Measurements from ENCODE around the gene OR51L1.
"Not testable (repeated sequence)": the region's sequence is repeated elsewhere in the genome, so short reads cannot be mapped to it uniquely, and the experiment has no call there.

Gene OR51L1, protein sequence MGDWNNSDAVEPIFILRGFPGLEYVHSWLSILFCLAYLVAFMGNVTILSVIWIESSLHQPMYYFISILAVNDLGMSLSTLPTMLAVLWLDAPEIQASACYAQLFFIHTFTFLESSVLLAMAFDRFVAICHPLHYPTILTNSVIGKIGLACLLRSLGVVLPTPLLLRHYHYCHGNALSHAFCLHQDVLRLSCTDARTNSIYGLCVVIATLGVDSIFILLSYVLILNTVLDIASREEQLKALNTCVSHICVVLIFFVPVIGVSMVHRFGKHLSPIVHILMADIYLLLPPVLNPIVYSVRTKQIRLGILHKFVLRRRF

DNA sequence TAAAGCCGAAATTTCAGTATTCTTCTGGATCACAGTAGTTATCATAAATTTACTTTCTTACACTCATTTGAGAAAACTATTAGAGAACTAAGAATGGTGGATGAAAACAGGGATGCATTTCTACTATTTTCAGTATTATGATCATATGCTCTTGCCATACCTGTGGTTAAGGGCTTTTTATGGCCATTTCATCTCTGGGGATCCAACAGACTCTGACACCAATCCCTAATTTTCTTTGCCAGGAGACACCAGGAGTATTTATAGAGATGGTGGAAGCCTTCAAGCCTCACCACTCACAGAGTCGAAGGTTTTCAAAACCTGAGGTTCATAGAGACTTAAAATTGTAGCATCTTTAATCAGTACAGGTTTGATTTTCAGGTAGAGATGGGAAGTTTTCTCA is at the start of gene OR51L1:
TSS of gene OR51L1 (plus strand) at position 301 of the 400 bp plus-strand sequence. CDS start 4,132 bp downstream, outside the sequence.
- DNase-seq (no peak), ATAC-seq (no peak)
- Mint-ChIP-seq H3K27ac (no peak within 1 kb of the TSS), H3K9me3 (no peaks in the 10 kb centered on the region), H3K27me3 (peaks cover 7% of the 10 kb centered on the region), H3K4me1 (no peaks in the 10 kb centered on the region), H3K4me3 (no peak within 1 kb of the TSS)

DNA sequence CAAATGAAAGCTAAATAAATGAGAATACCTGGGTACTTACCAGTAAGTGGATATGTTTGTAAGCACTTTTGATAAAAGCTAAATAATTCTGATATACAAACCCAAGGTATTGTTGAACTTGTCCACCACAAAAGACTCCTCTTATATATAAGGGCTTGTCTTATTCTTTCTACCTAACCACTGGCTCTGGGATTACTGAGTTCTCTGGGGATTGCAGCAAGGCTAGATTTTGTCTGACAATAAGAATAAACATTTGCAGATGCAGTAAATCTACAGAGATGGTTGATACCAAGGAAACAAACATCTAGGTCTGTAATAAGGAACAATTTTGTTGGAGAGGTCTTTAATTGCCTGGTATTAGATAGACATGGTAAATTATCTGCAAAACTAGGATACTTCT is 47.1 kb upstream of the OR51L1 start, which contains the start of gene OR51A4:
TSS of gene OR51A4 (minus strand) at position 101 of the 400 bp plus-strand sequence. CDS start 505 bp downstream, outside the sequence.
- ATAC-seq = no peak
- Mint-ChIP-seq H3K9me3 (no peaks in the 10 kb centered on the region), H3K4me1 (no peaks in the 10 kb centered on the region), H3K4me3 (no peak within 1 kb of the TSS), H3K27ac (no peak within 1 kb of the TSS), H3K27me3 (no peaks in the 10 kb centered on the region)
- no peak for DNase-seq

DNA sequence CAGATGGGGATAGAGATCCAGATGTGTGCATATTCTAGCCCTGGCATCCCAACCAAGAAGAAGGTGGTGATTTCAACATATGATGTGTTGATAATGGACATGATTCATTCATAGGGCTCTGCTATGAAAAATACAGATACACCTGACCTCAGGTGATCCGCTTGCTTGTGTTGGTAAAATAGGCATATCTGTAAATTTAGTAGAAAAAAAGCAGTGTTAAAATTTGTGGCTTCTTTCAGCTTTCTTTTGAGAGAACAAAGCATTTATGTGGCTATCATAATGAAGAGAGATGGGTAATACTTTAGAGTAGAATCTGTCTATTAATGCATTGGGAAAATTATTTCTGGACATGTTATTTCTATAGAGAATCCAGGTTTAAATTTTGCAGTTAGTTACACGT is 39.0 kb upstream of the OR51L1 start, which contains the start of gene OR51A2:
TSS of gene OR51A2 (minus strand) at position 101 of the 400 bp plus-strand sequence. CDS start at position 101, 0 bp downstream.
- H3K4me1 Mint-ChIP-seq, ATAC-seq, DNase-seq, H3K27ac Mint-ChIP-seq, H3K27me3 Mint-ChIP-seq, H3K4me3 Mint-ChIP-seq, H3K9me3 Mint-ChIP-seq: not testable (repeated sequence)

DNA sequence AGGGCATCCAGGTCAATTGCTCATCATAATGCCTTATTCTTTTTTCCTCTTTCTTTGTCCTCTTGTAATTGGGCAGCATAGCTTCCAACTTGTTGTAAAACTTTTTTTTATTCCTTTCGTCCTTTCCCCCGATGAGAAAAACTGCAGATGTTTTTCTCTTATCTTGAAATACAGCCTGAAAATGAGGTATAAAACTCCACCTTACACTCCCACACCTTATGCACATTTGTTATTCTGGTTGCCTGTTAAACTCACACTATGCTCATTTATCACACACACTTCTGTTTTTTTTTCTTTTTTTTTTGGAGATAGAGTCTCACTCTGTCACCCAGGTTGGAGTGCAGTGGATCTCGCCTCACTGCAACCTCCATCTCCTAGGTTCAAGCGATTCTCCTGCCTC is 37.3 kb upstream of the OR51L1 start:
- ATAC-seq = no peak
- DNase-seq = no peak
- Mint-ChIP-seq H3K9me3 (peaks cover 0 to 5% of the 10 kb centered on the region in 2 donors), H3K27ac (no peak overlapping the region), H3K27me3 (no peaks in the 10 kb centered on the region), H3K4me1 (no peaks in the 10 kb centered on the region), H3K4me3 (no peak overlapping the region)

DNA sequence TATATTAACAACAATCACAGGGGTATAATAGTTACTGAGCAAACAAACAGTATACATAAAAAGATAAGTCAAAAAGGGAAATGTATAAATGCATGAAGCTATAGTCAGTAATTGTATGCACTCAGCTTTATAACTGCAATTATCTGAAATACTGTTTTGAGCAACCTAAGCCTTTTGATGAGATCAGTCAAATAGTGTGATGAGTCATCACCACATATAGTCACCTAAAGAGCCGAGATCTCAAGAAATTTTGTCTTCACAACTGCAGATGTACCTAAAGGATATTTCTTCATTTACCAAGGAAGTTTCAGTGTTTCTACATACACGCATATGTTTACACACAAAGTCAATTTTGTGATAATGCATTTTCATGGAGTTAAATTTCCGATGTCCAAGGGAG is 33.8 kb upstream of the OR51L1 start:
- peaks cover 2 to 18% of the 10 kb centered on the region in 2 donors for H3K9me3 Mint-ChIP-seq
- DNase-seq = no peak
- no peak overlapping the region for H3K27ac Mint-ChIP-seq
- no peaks in the 10 kb centered on the region for H3K4me1 Mint-ChIP-seq
- no peak for ATAC-seq
- H3K27me3 Mint-ChIP-seq = peaks cover 2% of the 10 kb centered on the region
- H3K4me3 Mint-ChIP-seq = no peak overlapping the region

DNA sequence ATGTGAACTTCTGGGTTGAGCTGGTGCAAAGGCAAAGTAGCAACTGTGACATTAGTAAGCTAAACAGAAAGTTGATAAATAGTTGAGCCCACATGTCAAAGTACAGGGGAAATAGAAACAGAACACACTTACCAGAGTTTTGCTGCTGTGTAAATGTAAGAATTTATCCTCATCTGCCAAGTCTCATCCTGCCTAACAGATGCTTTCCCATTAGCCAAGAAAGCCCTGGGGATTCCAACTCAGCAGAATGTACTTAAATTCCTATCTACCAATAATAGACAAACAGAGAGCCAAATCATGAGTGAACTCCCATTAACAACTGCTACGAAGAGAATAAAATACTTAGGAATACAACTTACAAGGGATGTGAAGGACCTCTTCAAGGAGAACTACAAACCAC is 31.8 kb upstream of the OR51L1 start:
- Mint-ChIP-seq H3K9me3 (peaks cover 7 to 18% of the 10 kb centered on the region in 2 donors), H3K4me3 (no peak overlapping the region), H3K27me3 (peaks cover 11% of the 10 kb centered on the region), H3K4me1 (no peaks in the 10 kb centered on the region), H3K27ac (peak overlapping the region in 1 of 2 donors; percentile 50)
- no peak for ATAC-seq
- no peak for DNase-seq

DNA sequence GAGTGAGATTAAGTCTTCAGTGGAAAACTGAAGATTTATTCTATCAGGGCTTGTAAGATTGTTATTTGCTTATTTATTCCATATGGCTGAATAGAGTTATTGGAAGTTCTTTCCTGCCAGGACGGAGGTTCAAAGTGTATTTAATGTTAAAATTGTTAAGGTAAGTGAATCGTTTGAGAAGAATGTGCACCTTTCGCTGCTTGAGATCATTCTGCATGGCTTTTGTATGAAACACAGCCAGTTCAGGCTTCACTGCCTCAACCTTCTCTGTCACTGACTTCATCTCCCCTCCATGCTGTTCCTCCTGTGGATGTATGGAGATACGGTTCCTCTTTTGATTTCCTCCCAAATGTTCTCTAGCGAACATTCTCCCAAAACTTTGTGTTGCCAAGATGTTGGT is 19.2 kb upstream of the OR51L1 start:
- H3K27ac Mint-ChIP-seq = no peak overlapping the region
- peaks cover 6 to 7% of the 10 kb centered on the region in 2 donors for H3K9me3 Mint-ChIP-seq
- H3K4me1 Mint-ChIP-seq = no peaks in the 10 kb centered on the region
- DNase-seq (no peak), ATAC-seq (no peak)
- no peak overlapping the region for H3K4me3 Mint-ChIP-seq
- H3K27me3 Mint-ChIP-seq = peaks cover 5% of the 10 kb centered on the region

DNA sequence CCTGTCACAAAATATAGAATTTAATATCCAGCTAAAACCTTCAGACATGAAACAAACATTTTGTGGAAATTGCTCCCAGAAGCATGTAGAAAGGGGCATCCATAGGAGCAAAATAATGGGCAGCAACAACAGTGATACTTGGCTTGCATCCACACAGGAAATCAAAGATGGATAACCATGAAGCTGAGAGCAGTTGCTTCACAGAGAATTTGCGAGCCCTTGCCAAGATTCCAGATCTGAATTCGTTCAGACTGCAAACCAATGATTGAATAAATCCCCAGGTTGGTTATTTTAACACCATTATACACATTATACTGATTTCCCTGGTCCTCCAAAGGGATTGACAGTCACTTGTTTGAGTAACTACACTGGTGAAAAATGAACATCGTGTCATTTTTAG is 15.6 kb upstream of the OR51L1 start:
- no peaks in the 10 kb centered on the region for H3K27me3 Mint-ChIP-seq
- ATAC-seq (no peak), DNase-seq (no peak)
- H3K4me1 Mint-ChIP-seq = no peaks in the 10 kb centered on the region
- no peak overlapping the region for H3K4me3 Mint-ChIP-seq
- peaks cover 6 to 7% of the 10 kb centered on the region in 2 donors for H3K9me3 Mint-ChIP-seq
- H3K27ac Mint-ChIP-seq = no peak overlapping the region

DNA sequence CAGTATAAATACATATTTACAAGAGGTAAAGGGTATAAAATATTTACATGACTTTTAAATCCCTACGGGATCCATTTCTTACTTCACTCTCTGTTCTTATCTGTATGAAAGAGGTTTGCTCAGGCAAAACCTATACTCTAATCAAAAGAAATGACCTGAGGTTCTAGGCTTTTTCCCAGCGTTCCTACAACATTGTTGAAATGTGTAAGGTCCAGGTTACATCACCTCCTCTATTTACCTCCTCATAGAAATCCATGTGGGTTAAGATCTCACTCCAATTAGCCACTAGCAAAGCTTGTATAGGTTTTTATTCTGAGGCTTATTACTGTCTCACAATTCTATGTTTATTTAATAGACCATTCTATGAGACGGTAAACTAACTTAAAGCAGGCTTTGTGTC is 12.0 kb upstream of the OR51L1 start:
- H3K9me3 Mint-ChIP-seq = peaks cover 6% of the 10 kb centered on the region in 2 donors

DNA sequence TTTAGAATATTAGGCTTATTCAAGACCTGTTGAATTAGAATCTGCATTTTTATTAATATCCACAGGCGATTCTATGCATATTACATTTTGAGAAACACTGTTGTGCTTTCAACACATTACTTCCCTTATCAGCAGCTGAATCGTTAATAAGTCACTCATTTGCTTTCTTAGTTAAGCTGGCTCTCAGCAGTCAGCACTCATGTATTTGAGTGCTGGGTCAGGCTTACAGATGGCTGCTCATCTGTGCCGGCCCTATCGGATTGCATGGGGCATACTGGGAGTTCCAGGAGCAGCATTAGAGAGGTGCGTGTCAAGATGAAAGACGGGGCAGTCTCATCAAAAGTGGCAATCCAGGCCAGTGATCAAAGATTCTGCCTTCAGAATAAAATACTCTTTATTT is 10.8 kb upstream of the OR51L1 start:
- ATAC-seq = no peak
- Mint-ChIP-seq H3K9me3 (no peaks in the 10 kb centered on the region), H3K4me3 (no peak overlapping the region), H3K27ac (no peak overlapping the region), H3K4me1 (no peaks in the 10 kb centered on the region), H3K27me3 (no peaks in the 10 kb centered on the region)
- no peak for DNase-seq

More for the DNA sequence above, 12.0 kb upstream of the OR51L1 start:
- ATAC-seq = no peak
- Mint-ChIP-seq H3K27ac (no peak overlapping the region), H3K4me3 (no peak overlapping the region), H3K27me3 (no peaks in the 10 kb centered on the region), H3K4me1 (no peaks in the 10 kb centered on the region)
- no peak for DNase-seq

DNA sequence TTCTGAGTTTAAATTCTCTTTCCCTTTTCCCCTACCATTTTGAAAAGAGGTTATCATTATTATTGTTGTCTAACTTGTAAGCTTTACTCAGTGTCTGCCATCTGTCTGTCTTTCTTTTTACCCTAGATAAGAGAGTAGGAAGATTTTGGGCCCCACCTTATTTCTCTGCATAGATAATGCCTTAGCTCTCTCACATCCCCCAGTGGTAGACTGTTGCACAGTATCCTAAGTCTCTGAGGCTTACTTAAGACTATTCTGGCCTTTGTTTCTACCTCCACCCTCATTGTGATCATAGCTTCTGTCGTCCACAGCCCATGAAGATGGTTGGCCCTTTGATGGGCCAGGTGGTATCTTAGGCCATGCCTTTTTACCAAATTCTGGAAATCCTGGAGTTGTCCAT is 3.6 kb upstream of the OR51L1 start:
- no peaks in the 10 kb centered on the region for H3K4me1 Mint-ChIP-seq
- H3K9me3 Mint-ChIP-seq = no peaks in the 10 kb centered on the region
- no peak overlapping the region for H3K27ac Mint-ChIP-seq
- ATAC-seq (no peak), DNase-seq (no peak)
- no peaks in the 10 kb centered on the region for H3K27me3 Mint-ChIP-seq
- H3K4me3 Mint-ChIP-seq = no peak overlapping the region

DNA sequence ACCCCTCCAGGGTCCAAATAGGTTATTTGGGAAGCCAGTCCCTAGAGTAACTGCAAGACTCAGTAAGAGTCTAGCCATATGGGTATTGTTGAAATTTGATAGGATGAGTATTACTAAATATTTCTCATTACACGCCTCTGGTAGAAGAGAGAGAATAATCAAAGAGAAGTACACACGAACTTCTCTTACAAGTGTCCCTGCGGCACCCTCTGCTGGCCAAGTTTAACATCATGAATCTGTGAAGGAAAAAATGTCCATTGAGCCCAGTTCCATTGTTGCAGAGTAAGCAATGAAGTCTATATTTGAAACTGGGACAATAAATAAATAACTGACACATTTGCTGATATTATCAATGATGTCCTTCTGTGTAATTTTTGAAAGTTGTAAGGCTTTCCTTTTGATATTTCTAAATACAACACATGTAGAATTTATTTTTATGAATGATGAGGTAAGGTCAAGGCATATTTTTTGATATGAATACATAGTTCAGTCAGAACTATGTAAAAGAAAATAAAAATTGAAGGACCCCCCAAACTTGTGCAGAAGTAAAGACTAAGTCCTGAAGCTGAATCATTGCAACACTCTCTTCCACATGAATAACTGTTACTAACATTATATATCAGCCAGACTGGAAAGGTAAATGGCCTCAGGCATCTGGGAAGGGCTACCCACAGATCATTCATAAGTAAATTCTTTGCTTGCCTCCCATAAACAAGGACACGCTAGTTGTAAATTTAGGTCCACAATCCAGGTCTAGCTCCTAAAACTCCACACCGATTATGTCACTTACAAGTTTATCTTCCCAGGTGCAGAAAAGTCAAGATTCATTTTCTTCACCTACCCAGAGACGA is 10.0 kb downstream of the OR51L1 start:
- H3K4me1 Mint-ChIP-seq = no peaks in the 10 kb centered on the region
- H3K27me3 Mint-ChIP-seq = peaks cover 22% of the 10 kb centered on the region
- H3K27ac Mint-ChIP-seq = no peak overlapping the region
- H3K9me3 Mint-ChIP-seq = no peaks in the 10 kb centered on the region
- no peak for DNase-seq
- no peak overlapping the region for H3K4me3 Mint-ChIP-seq
- ATAC-seq = no peak

DNA sequence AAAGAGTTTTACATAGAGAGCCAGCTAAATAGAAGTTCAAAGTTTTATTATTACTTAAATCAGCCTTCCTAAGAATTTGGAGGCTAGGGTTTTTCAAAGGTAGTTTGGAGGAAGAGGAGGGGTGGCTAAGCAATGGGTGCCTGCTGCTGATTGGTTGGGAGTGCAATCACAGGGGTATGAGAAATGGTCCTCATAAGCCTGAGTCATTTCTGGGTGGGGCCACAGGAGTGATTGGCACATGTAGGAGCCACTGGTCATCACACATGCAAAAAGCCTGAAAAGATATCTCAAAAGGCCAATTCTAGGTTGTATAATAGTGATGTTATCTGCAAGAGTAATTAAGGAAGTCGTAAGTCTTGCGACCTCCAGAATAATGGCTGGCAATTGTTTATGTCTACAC is 12.9 kb downstream of the OR51L1 start:
- no peaks in the 10 kb centered on the region for H3K9me3 Mint-ChIP-seq
- no peak for DNase-seq
- H3K4me1 Mint-ChIP-seq = no peaks in the 10 kb centered on the region
- no peak overlapping the region for H3K4me3 Mint-ChIP-seq
- H3K27me3 Mint-ChIP-seq = peaks cover 22% of the 10 kb centered on the region
- ATAC-seq = no peak
- no peak overlapping the region for H3K27ac Mint-ChIP-seq

DNA sequence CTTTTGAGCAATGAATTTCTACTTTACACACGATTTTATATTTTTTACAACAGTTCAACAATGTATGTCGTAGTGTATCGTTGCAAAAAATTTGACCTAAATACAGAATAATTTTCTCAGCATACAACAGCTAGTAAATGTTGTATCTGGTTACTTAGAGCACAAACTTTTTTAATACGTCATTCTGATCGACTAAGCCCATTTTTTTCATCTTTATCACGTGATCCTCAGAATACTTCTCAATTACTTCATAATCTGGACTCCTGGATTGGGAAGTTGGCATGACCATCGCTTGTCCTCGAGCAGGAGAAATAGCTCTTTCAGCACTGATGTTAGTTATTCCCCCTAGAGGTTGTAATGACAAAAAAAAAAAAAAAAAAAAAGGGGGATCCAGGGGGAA is 16.6 kb downstream of the OR51L1 start:
- Mint-ChIP-seq H3K27ac (no peak overlapping the region), H3K9me3 (peaks cover 0 to 5% of the 10 kb centered on the region in 2 donors), H3K27me3 (no peaks in the 10 kb centered on the region), H3K4me1 (no peaks in the 10 kb centered on the region), H3K4me3 (no peak overlapping the region)
- ATAC-seq (no peak), DNase-seq (no peak)

DNA sequence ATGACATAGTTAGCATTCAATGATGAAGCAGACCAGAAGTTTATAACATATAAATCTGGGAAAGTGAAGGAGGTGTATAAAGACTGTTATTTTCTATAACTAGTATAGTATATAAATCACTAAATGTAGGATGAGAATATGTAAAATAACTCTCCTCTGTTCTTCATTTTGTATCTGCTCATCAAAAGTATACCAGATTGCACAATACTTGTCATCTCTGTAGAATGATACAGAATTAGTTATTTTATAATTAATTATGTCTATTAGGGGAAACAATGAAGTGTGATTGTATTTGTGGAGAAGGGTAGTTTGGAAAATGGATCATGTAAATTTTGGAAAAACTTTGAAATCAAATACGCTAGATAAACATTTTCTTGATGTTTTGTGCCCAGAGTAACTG is 18.4 kb downstream of the OR51L1 start:
- H3K4me1 Mint-ChIP-seq = no peaks in the 10 kb centered on the region
- DNase-seq (no peak), ATAC-seq (no peak)
- no peak overlapping the region for H3K27ac Mint-ChIP-seq
- no peaks in the 10 kb centered on the region for H3K27me3 Mint-ChIP-seq
- no peak overlapping the region for H3K4me3 Mint-ChIP-seq
- peaks cover 0 to 5% of the 10 kb centered on the region in 2 donors for H3K9me3 Mint-ChIP-seq

DNA sequence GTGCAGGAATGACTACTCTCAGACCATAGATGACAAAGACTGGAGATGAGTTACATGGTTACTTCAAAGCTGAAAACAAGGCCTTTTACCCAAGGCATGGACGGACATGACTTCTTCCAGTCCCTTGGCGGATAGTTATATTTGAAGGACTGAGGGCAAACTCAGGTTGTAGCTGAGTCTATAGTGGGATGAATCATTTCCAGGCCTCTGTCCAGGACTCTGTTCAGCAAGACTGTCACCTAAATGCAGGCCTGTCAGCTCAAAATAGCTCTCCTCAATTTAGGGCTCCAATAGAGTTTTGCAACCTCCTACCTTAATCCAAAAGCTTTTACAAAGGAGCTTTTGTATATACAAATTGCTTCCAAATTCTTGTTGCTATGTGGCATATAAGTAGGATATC is 27.3 kb downstream of the OR51L1 start:
- H3K27me3 Mint-ChIP-seq = peaks cover 7% of the 10 kb centered on the region
- peaks cover 25 to 29% of the 10 kb centered on the region in 2 donors for H3K9me3 Mint-ChIP-seq
- no peak overlapping the region for H3K4me3 Mint-ChIP-seq
- no peak for ATAC-seq
- no peak for DNase-seq
- H3K4me1 Mint-ChIP-seq = no peaks in the 10 kb centered on the region
- H3K27ac Mint-ChIP-seq = no peak overlapping the region

Measured in stimulated activated naive CD8-positive, alpha-beta T cell treated with anti-CD3 and anti-CD28 coated beads, Interleukin-15, amount 100 ng/mL, for 72 hours (primary cell).